Kidney epithelial cell (primary cell): ENCODE measurements around the gene LSP1. TPM values are rescaled to one million over a fixed set of nuclear protein-coding genes. Genes with fewer than 3 reads are reported as not detected.
"Not testable (repeated sequence)": the region's sequence is repeated elsewhere in the genome, so short reads cannot be mapped to it uniquely, and the experiment has no call there.

Experiments used
- DNase-seq: peaks from one replicate; pipeline ENCODE4 v3.0.0-alpha.2; 2010; ENCODE audit warnings: low read depth
- H3K27me3 ChIP-seq: 2 replicates; pipeline ENCODE4 v1.6.0; 2011; ENCODE audit warnings: low read length; ENCODE audit not compliant: control insufficient read depth, insufficient read depth
- H3K36me3 ChIP-seq: 2 replicates; pipeline ENCODE4 v1.5.1; 2011; ENCODE audit warnings: low read length; ENCODE audit not compliant: control insufficient read depth, insufficient read depth
- H3K4me3 ChIP-seq: 2 replicates; pipeline ENCODE4 v1.5.1; 2011; ENCODE audit warnings: low read depth, mild to moderate bottlenecking, control low read depth, low read length
- total RNA-seq: library from RNA; depleted of rRNA; stranded (reverse); fragments of >200 nt; gene quantifications from 2 replicates; pipeline ENCODE4 v1.2.3, GENCODE V29; 2015
- TF ChIP-seq, protein P1 (sequence below): IDR thresholded peaks from 2 replicates; pipeline ENCODE4 v1.5.1; 2011; ENCODE audit warnings: mild to moderate bottlenecking, moderate library complexity, low read length, control low read depth, inconsistent platforms; ENCODE audit not compliant: insufficient read depth, poor library complexity, severe bottlenecking

Gene LSP1
- total RNA-seq, 1 donor from 2014 or later, result not detected

DNA sequence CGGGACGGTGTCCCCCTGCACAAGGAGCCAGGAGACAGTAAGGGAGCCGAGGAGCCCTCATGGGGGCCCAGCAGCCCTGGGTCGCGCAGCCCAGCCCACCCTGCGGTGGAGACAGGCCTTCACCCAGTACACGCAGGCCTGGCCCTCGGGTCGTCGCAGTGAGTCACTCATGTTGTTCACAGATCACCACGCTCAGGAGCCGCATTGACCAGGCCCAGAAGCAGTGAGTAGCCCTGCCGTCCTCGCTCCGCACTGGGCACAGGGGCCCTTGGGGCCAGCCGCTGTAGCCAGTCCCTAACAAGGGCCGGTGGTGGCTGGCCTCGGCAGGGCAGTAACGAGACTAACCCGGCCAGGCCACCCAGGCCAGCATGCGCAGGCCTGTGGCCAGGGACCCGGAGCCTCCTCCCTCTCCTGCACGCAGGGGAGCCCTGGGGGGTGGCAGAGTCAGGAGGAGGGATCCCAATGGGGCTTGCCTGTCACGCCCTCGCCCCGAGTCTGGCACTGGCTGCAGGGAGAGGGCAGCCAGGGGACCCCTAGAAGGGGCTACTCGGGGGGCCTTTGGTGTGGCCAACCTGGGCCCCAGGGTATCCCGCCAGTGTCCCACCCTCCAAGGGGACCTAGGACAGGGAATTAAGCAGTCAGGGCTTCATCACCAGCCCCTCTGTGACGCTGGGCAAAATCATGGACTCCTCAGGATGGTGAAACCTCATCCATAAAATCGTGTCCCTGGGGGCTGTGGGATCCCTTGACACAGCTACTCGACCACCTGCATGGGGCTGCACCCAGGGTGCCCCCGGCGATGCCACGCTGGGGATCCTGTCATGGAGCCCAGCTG, 84.1 kb downstream of the LSP1 start:
- TF ChIP-seq, protein P1, sequence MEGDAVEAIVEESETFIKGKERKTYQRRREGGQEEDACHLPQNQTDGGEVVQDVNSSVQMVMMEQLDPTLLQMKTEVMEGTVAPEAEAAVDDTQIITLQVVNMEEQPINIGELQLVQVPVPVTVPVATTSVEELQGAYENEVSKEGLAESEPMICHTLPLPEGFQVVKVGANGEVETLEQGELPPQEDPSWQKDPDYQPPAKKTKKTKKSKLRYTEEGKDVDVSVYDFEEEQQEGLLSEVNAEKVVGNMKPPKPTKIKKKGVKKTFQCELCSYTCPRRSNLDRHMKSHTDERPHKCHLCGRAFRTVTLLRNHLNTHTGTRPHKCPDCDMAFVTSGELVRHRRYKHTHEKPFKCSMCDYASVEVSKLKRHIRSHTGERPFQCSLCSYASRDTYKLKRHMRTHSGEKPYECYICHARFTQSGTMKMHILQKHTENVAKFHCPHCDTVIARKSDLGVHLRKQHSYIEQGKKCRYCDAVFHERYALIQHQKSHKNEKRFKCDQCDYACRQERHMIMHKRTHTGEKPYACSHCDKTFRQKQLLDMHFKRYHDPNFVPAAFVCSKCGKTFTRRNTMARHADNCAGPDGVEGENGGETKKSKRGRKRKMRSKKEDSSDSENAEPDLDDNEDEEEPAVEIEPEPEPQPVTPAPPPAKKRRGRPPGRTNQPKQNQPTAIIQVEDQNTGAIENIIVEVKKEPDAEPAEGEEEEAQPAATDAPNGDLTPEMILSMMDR, result no peak
- peaks cover 9% of the 10 kb centered on the region for H3K27me3 ChIP-seq
- H3K36me3 ChIP-seq, result no peaks in the 10 kb centered on the region
- H3K4me3 ChIP-seq, result no peak overlapping the region
- DNase-seq, result no peak

DNA sequence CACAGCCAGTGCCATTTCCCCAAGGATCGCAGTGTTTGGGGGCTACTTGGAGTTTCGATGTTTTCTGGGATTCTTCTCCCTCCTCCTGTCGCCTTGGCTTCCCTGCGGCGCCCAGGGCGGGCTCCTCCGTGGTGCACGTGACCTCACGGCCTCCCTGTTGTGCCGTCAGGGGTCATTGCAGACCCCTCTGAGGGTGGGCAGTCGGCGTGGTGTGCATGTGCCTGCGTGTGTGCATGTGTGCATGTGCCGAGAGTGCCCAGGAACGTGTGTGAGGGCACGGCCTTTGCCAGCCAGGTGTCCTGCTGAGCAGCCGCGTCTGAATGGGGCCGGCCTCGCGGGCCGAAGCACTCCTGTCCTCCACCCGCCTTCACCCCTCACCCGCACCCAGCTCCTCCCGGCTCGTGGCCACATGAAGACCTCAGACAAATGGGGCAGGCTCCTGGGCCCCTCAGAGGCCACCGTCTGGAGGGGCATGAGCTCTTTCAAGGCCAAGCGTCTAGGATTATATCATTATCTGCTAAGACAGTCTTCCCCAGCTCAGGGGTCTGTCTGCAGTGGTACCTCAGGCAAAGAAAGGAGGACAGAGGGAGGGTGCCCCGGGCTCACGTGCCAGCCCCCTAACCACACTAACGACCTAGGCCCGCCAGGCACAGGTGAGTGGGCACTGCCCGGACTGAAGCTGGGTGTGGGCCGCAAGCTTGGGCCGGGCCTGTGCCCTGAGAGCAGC, 84.9 kb downstream of the LSP1 start:
- Histone ChIP-seq H3K27me3 (peaks cover 9% of the 10 kb centered on the region), H3K36me3 (no peaks in the 10 kb centered on the region), H3K4me3 (no peak overlapping the region)
- no peak for DNase-seq
- TF ChIP-seq, protein P1, result no peak

DNA sequence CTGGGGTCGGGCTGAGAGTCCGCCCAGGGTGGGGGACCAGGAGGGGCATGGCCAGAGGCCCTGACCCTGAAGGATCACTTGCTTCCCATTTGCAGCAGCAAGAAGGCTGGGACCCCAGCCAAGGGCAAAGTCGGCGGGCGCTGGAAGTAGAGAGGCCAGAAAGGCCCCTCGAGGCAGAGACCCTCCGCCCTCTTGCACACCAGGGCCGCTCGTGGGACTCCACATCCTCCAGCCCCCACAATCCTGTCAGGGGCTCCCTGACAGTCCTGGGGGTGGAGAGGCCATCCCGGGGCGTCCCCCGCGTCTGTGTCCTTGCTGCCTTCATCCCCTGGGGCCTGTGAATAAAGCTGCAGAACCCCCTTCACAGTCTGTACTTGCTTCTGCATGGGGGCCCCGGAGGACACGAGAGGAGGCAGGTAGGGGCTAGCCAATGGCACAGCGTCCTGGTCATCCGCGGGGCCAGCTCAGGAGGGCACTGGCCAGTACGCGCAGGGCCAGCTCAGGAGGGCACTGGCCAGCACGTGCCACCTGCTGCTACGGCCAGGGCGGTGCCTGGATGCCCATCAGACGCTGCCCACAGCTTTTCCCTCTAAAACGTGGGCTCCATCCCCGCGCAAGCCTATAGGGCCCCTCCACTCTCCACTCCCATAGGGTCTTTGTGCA, 85.6 kb downstream of the LSP1 start:
- no peaks in the 10 kb centered on the region for H3K36me3 ChIP-seq
- no peak for DNase-seq
- TF ChIP-seq, protein P1, result no peak

GRCh38 chr11:1939006-1939625, 86.2 kb downstream of the LSP1 start:
- TF ChIP-seq, protein P1, result no peak
- Histone ChIP-seq H3K4me3 (no peak overlapping the region), H3K36me3 (no peaks in the 10 kb centered on the region), H3K27me3 (peaks cover 5% of the 10 kb centered on the region)
- no peak for DNase-seq

More for the DNA sequence above, 85.6 kb downstream of the LSP1 start:
- Histone ChIP-seq H3K27me3 (peaks cover 5% of the 10 kb centered on the region), H3K4me3 (no peak overlapping the region)

- DNase-seq, result peak; percentile 1
- H3K4me3 ChIP-seq, H3K36me3 ChIP-seq: not testable (repeated sequence)
These were observed 86.9 kb downstream of the LSP1 start for GRCh38 chr11:1939788-1940187.

More at GRCh38 chr11:1939788-1940187, 86.9 kb downstream of the LSP1 start:
- not testable (repeated sequence) for H3K27me3 ChIP-seq

Other genes starting within 250 kb of the LSP1 start
- not detected in 2 replicates for gene KRTAP5-3, start 244.6 kb upstream of the LSP1 start, total RNA-seq
- gene KRTAP5-4, start 230.9 kb upstream of the LSP1 start, total RNA-seq, result not detected in 2 replicates
- gene KRTAP5-5, start 223.3 kb upstream of the LSP1 start, total RNA-seq, result not detected in 2 replicates
- gene KRTAP5-6, start 155.9 kb upstream of the LSP1 start, total RNA-seq, result not detected in 2 replicates
- 0.14 and 1.1 TPM in 2 replicates for gene IFITM10, start 102.5 kb upstream of the LSP1 start, total RNA-seq
- 425 and 603 TPM in 2 replicates for gene CTSD, start 89.2 kb upstream of the LSP1 start, total RNA-seq
- gene SYT8, start 18.1 kb upstream of the LSP1 start, total RNA-seq, result 0.17 TPM in 1 of 2 replicates, not detected in the other
- gene TNNI2, start 14.1 kb upstream of the LSP1 start, total RNA-seq, result not detected in 2 replicates
- gene PRR33, start 38.8 kb downstream of the LSP1 start, total RNA-seq, result not detected in 2 replicates
- gene TNNT3, start 66.6 kb downstream of the LSP1 start, total RNA-seq, result not detected in 2 replicates
- 163 and 190 TPM in 2 replicates for gene MRPL23, start 94.2 kb downstream of the LSP1 start, total RNA-seq
- 56.9 and 78.8 TPM in 2 replicates for gene H19, start 144.8 kb downstream of the LSP1 start, total RNA-seq